ENCODE data around the gene RANBP17. TPM values are rescaled to one million over a fixed set of nuclear protein-coding genes. Genes with fewer than 3 reads are reported as not detected.

RANBP17 gene
- total and polyA plus RNA-seq, 5 donors, result 0.72 to 7.1 (median 5.7) TPM

DNA sequence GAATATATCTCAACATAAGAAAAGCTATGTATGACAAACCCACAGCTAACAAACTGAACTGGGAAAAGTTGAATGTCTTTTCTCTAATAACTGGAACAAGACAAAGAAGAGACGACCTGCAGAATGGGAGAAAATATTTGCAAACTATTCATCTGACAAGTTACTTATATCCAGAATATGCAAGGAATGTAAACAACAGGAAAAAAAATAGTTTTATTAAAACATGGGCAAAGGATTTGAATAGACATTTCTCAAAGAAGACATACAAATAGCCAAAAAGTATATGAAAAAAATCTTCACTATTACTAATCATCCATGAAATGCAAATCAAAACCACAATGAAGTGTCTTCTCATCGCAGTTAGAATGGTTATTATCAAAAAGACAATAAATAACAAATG, 265.5 kb downstream of the RANBP17 start:
- no peak for DNase-seq
- H3K9me3 ChIP-seq (ENCODE audit: control insufficient read depth, low read length), result no peaks in the 10 kb centered on the region
- WGBS, result 90% methylated on average over 2 of the region's 2 CpGs
- no peaks in the 10 kb centered on the region for H3K4me1 ChIP-seq (ENCODE audit: control insufficient read depth, insufficient read depth, low read length)
- no peak overlapping the region for H3K27ac ChIP-seq (ENCODE audit: low read length)
- H3K27me3 ChIP-seq (ENCODE audit: control insufficient read depth, insufficient read depth), result no peaks in the 10 kb centered on the region
- intact Hi-C loops (cut with DNase I), result no loop called here
- ATAC-seq, result no peak
- H3K4me3 ChIP-seq (ENCODE audit: low read length), result no peak overlapping the region

DNA sequence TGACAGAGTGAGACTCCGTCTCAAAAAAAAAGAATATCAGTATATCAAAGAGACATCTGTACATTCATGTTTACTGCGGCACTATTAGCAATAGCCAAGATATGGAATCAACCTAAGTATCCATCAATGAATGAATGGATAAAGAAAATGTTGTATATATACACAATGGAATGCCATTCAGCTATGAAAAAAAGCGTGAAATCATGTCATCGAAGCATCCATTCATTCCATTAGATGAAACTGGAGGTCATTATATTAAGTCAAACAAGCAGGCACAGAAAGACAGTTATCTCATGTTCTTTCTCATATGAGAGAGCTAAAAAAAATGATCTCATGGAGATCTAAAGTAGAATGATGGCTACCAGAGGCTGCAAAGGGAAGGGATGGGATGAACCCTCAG, 266.3 kb downstream of the RANBP17 start:
- H3K27me3 ChIP-seq (ENCODE audit: control insufficient read depth, insufficient read depth), result no peaks in the 10 kb centered on the region
- no peaks in the 10 kb centered on the region for H3K4me1 ChIP-seq (ENCODE audit: control insufficient read depth, insufficient read depth, low read length)
- no peak for ATAC-seq
- no peak for DNase-seq
- no peak overlapping the region for H3K27ac ChIP-seq (ENCODE audit: low read length)
- H3K9me3 ChIP-seq (ENCODE audit: control insufficient read depth, low read length), result no peaks in the 10 kb centered on the region
- intact Hi-C loops (cut with DNase I), result no loop called here
- H3K4me3 ChIP-seq (ENCODE audit: low read length), result no peak overlapping the region
- WGBS, result 93% methylated on average over 4 of the region's 4 CpGs

DNA sequence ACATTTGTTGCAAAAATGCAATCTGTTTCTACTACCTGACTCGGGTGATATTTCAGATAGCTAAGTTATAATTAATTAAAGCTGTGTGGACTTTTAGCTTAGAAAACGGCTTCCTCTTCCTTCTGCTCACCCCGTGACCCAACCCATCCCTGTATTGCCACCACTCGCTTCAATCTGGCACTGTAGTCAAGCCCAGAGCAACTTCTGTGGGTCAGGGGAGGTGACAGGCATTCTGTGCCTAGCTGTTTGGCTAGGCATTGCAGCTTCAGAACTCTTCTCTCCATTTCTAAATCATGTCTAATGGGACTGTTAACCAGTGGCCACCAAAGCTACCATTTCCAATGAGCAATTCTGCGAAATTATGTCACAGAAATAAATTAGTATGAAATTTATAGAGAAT, 267.5 kb downstream of the RANBP17 start:
- WGBS, result 83% methylated on average over 5 of the region's 5 CpGs
- DNase-seq (no peak), ATAC-seq (no peak)
- H3K9me3 ChIP-seq (ENCODE audit: control insufficient read depth, low read length), result no peaks in the 10 kb centered on the region
- H3K27me3 ChIP-seq (ENCODE audit: control insufficient read depth, insufficient read depth), result no peaks in the 10 kb centered on the region
- no peaks in the 10 kb centered on the region for H3K4me1 ChIP-seq (ENCODE audit: control insufficient read depth, insufficient read depth, low read length)
- H3K27ac ChIP-seq (ENCODE audit: low read length), result no peak overlapping the region
- intact Hi-C loops (cut with DNase I), result no loop called here
- no peak overlapping the region for H3K4me3 ChIP-seq (ENCODE audit: low read length)

DNA sequence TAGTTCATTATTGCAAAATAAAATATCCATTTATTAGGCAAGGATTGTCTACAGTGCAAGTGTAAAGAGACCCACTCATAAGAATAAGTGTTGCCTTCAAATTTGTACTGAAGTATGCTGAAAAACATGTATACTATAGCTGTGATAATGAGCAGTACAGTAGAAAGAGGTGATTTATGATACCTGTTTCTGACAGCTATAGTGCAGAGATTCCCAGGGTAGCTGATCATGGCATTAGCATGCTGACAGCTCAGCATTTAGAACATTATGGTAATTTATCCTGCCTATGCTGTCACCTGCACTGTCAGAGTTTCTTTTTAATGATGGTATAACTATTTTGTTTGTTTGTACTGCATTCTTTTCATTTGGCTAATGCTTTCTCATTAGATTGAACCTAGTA, 269.7 kb downstream of the RANBP17 start:
- intact Hi-C loops (cut with DNase I), result no loop called here
- ATAC-seq, result no peak

DNA sequence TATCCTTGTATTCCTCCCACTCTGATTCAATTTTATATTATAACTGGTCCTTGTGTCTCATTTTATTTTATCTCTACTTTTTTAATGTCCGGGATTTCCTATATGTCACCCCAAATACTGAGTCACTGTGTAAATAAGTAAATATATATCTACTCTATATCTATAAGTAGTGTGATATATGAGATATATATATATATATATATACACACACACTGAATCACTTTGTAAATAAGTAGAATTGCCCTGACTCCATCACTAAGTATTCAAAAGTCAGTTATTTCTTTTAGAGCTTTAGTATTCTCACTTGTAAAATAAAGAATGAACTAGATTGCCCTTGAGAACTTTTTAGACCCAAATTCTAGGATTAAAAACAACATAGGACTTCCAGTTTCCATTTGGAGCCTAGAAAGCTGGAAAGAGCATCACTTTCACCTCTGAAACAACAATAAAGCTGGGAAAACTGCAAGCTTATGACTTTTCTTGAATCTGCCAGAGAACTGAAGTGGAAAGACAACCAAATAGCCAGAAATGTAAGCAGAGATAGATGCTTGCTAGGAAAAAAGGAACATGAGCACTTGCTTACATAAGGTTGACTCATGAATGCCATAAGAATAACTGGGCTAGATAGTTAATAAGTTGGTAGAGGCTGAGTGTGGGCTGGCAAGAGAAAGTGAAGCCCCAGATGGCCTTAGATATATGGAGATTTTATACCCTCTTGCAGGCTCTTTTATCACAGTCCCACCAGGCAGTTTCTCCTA, 276.1 kb downstream of the RANBP17 start:
- no peak for DNase-seq
- Histone ChIP-seq H3K27me3 (ENCODE audit: control insufficient read depth, insufficient read depth) (no peaks in the 10 kb centered on the region), H3K4me1 (ENCODE audit: control insufficient read depth, insufficient read depth, low read length) (no peaks in the 10 kb centered on the region), H3K9me3 (ENCODE audit: control insufficient read depth, low read length) (no peaks in the 10 kb centered on the region), H3K27ac (ENCODE audit: low read length) (no peak overlapping the region), H3K4me3 (ENCODE audit: low read length) (no peak overlapping the region)
- 88% methylated on average over 1 of the region's 1 CpG for WGBS
- no peak for ATAC-seq
- intact Hi-C loops (cut with DNase I), result no loop called here

More for the DNA sequence above, 269.7 kb downstream of the RANBP17 start:
- Histone ChIP-seq H3K9me3 (ENCODE audit: control insufficient read depth, low read length) (no peaks in the 10 kb centered on the region), H3K27me3 (ENCODE audit: control insufficient read depth, insufficient read depth) (no peaks in the 10 kb centered on the region), H3K4me1 (ENCODE audit: control insufficient read depth, insufficient read depth, low read length) (no peaks in the 10 kb centered on the region), H3K4me3 (ENCODE audit: low read length) (no peak overlapping the region), H3K27ac (ENCODE audit: low read length) (no peak overlapping the region)
- no peak for DNase-seq

DNA sequence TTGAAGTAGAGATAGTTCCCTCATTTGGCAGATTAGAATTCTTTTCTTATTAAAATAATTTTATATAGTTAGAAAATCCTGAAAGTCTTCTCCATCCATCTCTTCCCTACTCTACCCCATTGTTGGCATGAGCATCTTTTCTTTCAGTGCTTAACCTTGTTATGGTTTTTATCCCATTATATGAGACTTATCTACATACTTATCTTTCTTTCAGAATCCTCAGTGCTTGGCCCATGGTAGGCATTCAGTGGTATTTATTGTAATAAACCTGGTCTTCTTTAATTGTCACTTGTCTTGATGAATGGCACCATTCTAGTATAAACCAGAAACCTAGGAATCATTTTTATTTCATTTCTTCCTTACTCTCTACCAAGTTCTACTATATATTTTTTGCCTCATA, 277.4 kb downstream of the RANBP17 start:
- Histone ChIP-seq H3K27ac (ENCODE audit: low read length) (no peak overlapping the region), H3K9me3 (ENCODE audit: control insufficient read depth, low read length) (no peaks in the 10 kb centered on the region), H3K27me3 (ENCODE audit: control insufficient read depth, insufficient read depth) (no peaks in the 10 kb centered on the region), H3K4me3 (ENCODE audit: low read length) (no peak overlapping the region), H3K4me1 (ENCODE audit: control insufficient read depth, insufficient read depth, low read length) (no peaks in the 10 kb centered on the region)
- no peak for DNase-seq
- intact Hi-C loops (cut with DNase I), result no loop called here
- ATAC-seq, result no peak

DNA sequence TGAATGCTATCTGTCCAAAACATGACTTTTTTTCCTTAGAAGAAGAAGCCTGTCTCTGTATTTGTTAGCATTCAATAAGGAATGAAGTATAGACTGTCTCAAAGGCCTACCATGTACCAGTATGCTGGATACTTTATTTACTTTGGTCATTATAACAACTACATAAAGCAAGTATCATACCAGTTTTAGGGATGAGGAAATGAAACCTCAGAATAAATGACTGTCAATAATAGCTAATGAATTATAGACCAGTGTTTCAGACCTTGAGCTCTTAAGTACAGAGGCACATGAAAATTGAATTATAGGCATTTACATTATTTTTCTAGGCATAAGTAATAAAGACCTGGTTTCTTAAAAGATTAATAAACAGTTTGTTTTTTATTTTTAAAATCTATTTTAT, 280.8 kb downstream of the RANBP17 start:
- no peak overlapping the region for H3K4me3 ChIP-seq (ENCODE audit: low read length)
- ATAC-seq (no peak), DNase-seq (no peak)
- intact Hi-C loops (cut with DNase I), result no loop called here
- no peaks in the 10 kb centered on the region for H3K4me1 ChIP-seq (ENCODE audit: control insufficient read depth, insufficient read depth, low read length)
- H3K9me3 ChIP-seq (ENCODE audit: control insufficient read depth, low read length), result no peaks in the 10 kb centered on the region
- H3K27ac ChIP-seq (ENCODE audit: low read length), result no peak overlapping the region
- no peaks in the 10 kb centered on the region for H3K27me3 ChIP-seq (ENCODE audit: control insufficient read depth, insufficient read depth)

DNA sequence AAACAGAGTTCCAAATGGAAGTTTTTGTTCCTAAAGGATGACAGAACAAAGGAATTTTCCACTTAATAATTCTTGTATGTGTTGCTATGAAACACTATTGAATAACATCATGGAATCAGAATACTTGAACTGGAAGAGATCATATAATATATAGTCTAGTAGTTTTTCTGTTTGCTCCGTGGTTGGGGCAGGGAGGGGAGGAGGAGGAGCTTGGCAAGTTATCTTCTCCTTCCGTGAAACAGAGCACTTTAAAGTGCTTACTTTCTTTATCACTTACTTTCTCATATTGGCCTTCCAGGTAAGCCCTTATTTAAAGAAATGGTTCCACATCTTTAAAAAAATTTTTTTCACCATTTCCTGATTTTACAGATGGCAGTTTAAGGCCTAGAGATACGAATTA, 281.4 kb downstream of the RANBP17 start:
- 75% methylated on average over 3 of the region's 3 CpGs for WGBS
- no peaks in the 10 kb centered on the region for H3K9me3 ChIP-seq (ENCODE audit: control insufficient read depth, low read length)
- H3K4me3 ChIP-seq (ENCODE audit: low read length), result no peak overlapping the region
- DNase-seq (no peak), ATAC-seq (no peak)
- no peak overlapping the region for H3K27ac ChIP-seq (ENCODE audit: low read length)
- H3K27me3 ChIP-seq (ENCODE audit: control insufficient read depth, insufficient read depth), result no peaks in the 10 kb centered on the region
- intact Hi-C loops (cut with DNase I), result no loop called here
- no peaks in the 10 kb centered on the region for H3K4me1 ChIP-seq (ENCODE audit: control insufficient read depth, insufficient read depth, low read length)

DNA sequence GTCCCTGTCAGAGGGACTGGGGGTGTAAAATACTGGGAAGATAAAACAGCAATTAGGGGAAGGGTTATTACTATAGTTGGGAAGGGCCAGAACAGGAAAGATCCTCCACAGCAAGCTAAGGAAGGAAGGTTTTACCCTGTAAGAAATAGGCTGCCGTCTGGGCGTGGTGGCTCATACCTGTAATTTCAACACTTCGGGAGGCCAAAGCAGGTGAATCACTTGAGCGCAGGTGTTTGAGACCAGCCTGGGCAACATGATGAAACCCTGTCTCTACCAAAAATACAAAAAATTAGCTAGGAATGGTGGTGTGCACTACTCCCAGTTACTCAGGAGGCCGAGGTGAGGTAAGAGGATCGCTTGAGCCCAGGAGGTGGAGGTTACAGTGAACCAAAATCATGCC, 282.1 kb downstream of the RANBP17 start:
- ATAC-seq (no peak), DNase-seq (no peak)
- H3K27me3 ChIP-seq (ENCODE audit: control insufficient read depth, insufficient read depth), result no peaks in the 10 kb centered on the region
- H3K27ac ChIP-seq (ENCODE audit: low read length), result no peak overlapping the region
- 96% methylated on average over 6 of the region's 6 CpGs for WGBS
- intact Hi-C loops (cut with DNase I), result no loop called here
- no peaks in the 10 kb centered on the region for H3K9me3 ChIP-seq (ENCODE audit: control insufficient read depth, low read length)
- no peak overlapping the region for H3K4me3 ChIP-seq (ENCODE audit: low read length)
- H3K4me1 ChIP-seq (ENCODE audit: control insufficient read depth, insufficient read depth, low read length), result no peaks in the 10 kb centered on the region

DNA sequence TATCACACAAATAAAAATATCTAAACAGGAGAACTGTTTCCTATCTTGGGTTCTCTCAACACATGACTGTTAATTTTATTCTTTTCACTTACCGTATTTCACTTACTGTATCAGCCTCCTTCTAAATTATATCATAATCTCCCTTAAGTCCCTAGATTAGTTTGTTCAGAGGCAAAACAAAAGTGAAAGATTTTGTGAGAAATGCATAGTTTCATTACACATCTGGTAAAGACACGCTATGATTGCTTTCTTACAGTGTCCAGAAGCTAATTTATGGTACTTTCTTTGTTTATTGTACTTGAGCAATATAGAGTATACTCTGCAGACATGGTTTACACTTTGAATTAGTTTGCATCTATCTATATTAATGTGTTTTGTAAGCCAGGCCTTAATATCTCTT, 287.5 kb downstream of the RANBP17 start:
- intact Hi-C loops (cut with DNase I), result no loop called here
- no peak overlapping the region for H3K4me3 ChIP-seq (ENCODE audit: low read length)
- H3K27me3 ChIP-seq (ENCODE audit: control insufficient read depth, insufficient read depth), result no peaks in the 10 kb centered on the region
- no peaks in the 10 kb centered on the region for H3K9me3 ChIP-seq (ENCODE audit: control insufficient read depth, low read length)
- ATAC-seq, result no peak
- no peaks in the 10 kb centered on the region for H3K4me1 ChIP-seq (ENCODE audit: control insufficient read depth, insufficient read depth, low read length)
- WGBS, result 90% methylated on average over 2 of the region's 2 CpGs
- DNase-seq, result no peak
- H3K27ac ChIP-seq (ENCODE audit: low read length), result no peak overlapping the region

DNA sequence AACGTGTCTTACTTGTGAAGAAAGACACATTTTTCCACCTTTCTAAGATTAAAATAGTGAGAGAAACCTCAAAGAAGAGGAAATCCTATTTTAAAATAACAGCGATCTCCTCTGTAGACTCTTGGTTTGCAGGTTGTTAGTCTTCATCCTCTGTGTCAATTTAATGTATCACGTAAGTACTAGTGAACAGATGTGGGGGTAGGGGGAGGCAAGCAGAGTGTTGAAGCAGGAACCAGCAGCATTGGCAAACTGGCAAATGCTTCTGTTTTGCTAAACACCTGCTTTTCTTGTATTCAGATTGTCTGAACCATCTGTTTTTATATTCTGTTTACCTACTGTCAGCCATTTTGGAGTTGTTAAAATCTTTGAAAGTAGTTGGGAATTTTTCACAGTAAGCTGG, 288.0 kb downstream of the RANBP17 start:
- WGBS, result 85% methylated on average over 3 of the region's 3 CpGs
- H3K4me1 ChIP-seq (ENCODE audit: control insufficient read depth, insufficient read depth, low read length), result no peaks in the 10 kb centered on the region

DNA sequence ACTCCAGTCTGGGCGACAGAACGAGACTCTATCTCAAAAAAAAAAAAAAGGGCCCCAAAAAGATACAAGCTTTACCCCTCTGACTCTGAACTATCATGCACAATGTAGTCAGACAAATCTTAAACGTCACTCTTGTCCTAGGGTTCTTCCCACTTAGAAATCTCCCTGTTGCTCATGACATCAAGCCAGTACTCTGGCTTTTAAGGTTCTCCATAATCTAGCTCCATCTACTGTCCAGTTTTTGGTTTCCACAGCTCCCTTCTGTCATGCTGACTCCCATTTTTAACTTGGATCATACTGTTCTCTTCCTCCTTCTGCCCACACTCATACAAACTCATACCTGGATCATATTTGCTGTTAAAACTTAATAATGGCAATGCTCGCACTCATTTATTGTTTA, 290.6 kb downstream of the RANBP17 start:
- ATAC-seq (no peak), DNase-seq (no peak)
- no peaks in the 10 kb centered on the region for H3K4me1 ChIP-seq (ENCODE audit: control insufficient read depth, insufficient read depth, low read length)
- no peaks in the 10 kb centered on the region for H3K27me3 ChIP-seq (ENCODE audit: control insufficient read depth, insufficient read depth)
- WGBS, result 90% methylated on average over 4 of the region's 4 CpGs
- H3K4me3 ChIP-seq (ENCODE audit: low read length), result no peak overlapping the region
- H3K9me3 ChIP-seq (ENCODE audit: control insufficient read depth, low read length), result no peaks in the 10 kb centered on the region
- intact Hi-C loops (cut with DNase I), result no loop called here
- no peak overlapping the region for H3K27ac ChIP-seq (ENCODE audit: low read length)

More for the DNA sequence above, 288.0 kb downstream of the RANBP17 start:
- Histone ChIP-seq H3K27me3 (ENCODE audit: control insufficient read depth, insufficient read depth) (no peaks in the 10 kb centered on the region), H3K27ac (ENCODE audit: low read length) (no peak overlapping the region), H3K4me3 (ENCODE audit: low read length) (no peak overlapping the region), H3K9me3 (ENCODE audit: control insufficient read depth, low read length) (no peaks in the 10 kb centered on the region)
- intact Hi-C loops (cut with DNase I), result no loop called here
- DNase-seq, result no peak
- no peak for ATAC-seq
